Ramos (cell line): ENCODE measurements around the gene NUMB.
"Not testable (repeated sequence)": the region's sequence is repeated elsewhere in the genome, so short reads cannot be mapped to it uniquely, and the experiment has no call there.

Source experiments
- in situ Hi-C: fragments of 300-500 bp; cut with MboI; formaldehyde crosslinking; loops from one replicate; pipeline ENCODE4 v1.14.3; 2022; ENCODE audit warnings: low sequenced_read_pairs; ENCODE audit not compliant: unreplicated experiment

The NUMB gene

GRCh38 chr14:73427516-73428264, 30.7 kb downstream of the NUMB start:
- in situ Hi-C loops, result no loop called here

- in situ Hi-C loops, result no loop called here
These were observed 31.5 kb downstream of the NUMB start for GRCh38 chr14:73426877-73427276.

- in situ Hi-C loops, result no loop called here
These were observed 33.9 kb downstream of the NUMB start for GRCh38 chr14:73424453-73424852.

GRCh38 chr14:73423092-73423491, 35.3 kb downstream of the NUMB start:
- in situ Hi-C loops, result not testable (repeated sequence)

- in situ Hi-C loops, result no loop called here
These were observed 35.8 kb downstream of the NUMB start for GRCh38 chr14:73422515-73422914.

- in situ Hi-C loops, result no loop called here
These were observed 40.1 kb downstream of the NUMB start for GRCh38 chr14:73418227-73418626.

- in situ Hi-C loops, result not testable (repeated sequence)
These were observed 52.1 kb downstream of the NUMB start for GRCh38 chr14:73406248-73406647.

- in situ Hi-C loops, result no loop called here
These were observed 55.1 kb downstream of the NUMB start for GRCh38 chr14:73403181-73403752.

GRCh38 chr14:73402579-73402978, 55.8 kb downstream of the NUMB start:
- in situ Hi-C loops, result no loop called here

GRCh38 chr14:73397810-73398209, 60.5 kb downstream of the NUMB start:
- in situ Hi-C loops, result no loop called here

- in situ Hi-C loops, result no loop called here
These were observed 64.0 kb downstream of the NUMB start for GRCh38 chr14:73394317-73394716.

GRCh38 chr14:73393375-73393774, 65.0 kb downstream of the NUMB start:
- in situ Hi-C loops, result no loop called here

- in situ Hi-C loops, result no loop called here
These were observed 65.8 kb downstream of the NUMB start for GRCh38 chr14:73392329-73393257.

GRCh38 chr14:73387860-73388259, 70.5 kb downstream of the NUMB start:
- in situ Hi-C loops, result not testable (repeated sequence)

GRCh38 chr14:73386342-73386741, 72.0 kb downstream of the NUMB start:
- in situ Hi-C loops, result no loop called here

GRCh38 chr14:73385021-73385420, 73.3 kb downstream of the NUMB start:
- in situ Hi-C loops, result not testable (repeated sequence)

GRCh38 chr14:73383356-73383755, 75.0 kb downstream of the NUMB start:
- in situ Hi-C loops, result no loop called here

- in situ Hi-C loops, result no loop called here
These were observed 76.8 kb downstream of the NUMB start for GRCh38 chr14:73381380-73382013.

GRCh38 chr14:73376585-73376984, 81.8 kb downstream of the NUMB start:
- in situ Hi-C loops, result no loop called here

- in situ Hi-C loops, result no loop called here
These were observed 82.5 kb downstream of the NUMB start for GRCh38 chr14:73375861-73376260.

- in situ Hi-C loops, result no loop called here
These were observed 84.1 kb downstream of the NUMB start for GRCh38 chr14:73374218-73374617.
